Measurements from ENCODE around the gene CAPN15.

The CAPN15 gene

GRCh38 chr16:580141-580945, 52.8 kb downstream of the CAPN15 start:
- DNase-seq, result no peak

GRCh38 chr16:580946-581498, 53.5 kb downstream of the CAPN15 start:
- DNase-seq, result no peak

- no peak for DNase-seq
Measured at GRCh38 chr16:582218-582613, 54.7 kb downstream of the CAPN15 start.

GRCh38 chr16:582614-583331, 55.3 kb downstream of the CAPN15 start:
- DNase-seq, result no peak

- no peak for DNase-seq
Measured at GRCh38 chr16:583470-583814, 55.9 kb downstream of the CAPN15 start.

- no peak for DNase-seq
Measured at GRCh38 chr16:583815-584591, 56.5 kb downstream of the CAPN15 start.

- no peak for DNase-seq
Measured at GRCh38 chr16:585351-585750, 57.8 kb downstream of the CAPN15 start.

GRCh38 chr16:586047-586644, 58.6 kb downstream of the CAPN15 start:
- no peak for DNase-seq

GRCh38 chr16:586645-587590, 59.4 kb downstream of the CAPN15 start:
- DNase-seq, result no peak

GRCh38 chr16:588639-588888, 61.1 kb downstream of the CAPN15 start:
- peak in 3 of 4 experiments; percentile 47 to 53 (median 48) for DNase-seq

- peak; percentile 95 to 99 (median 97) for DNase-seq
Measured at GRCh38 chr16:588889-589657, 61.6 kb downstream of the CAPN15 start.

GRCh38 chr16:589658-590187, 62.2 kb downstream of the CAPN15 start, which contains the start of gene RAB40C:
TSS of gene RAB40C (plus strand) at chr16:590066. CDS start at chr16:590292, 226 bp downstream.
- peak; percentile 98 to 99 (median 98) for DNase-seq

- peak in 1 of 4 experiments; percentile 43 for DNase-seq
Measured at GRCh38 chr16:590188-590814, 62.8 kb downstream of the CAPN15 start.

- DNase-seq, result no peak
Measured at GRCh38 chr16:590815-591200, 63.3 kb downstream of the CAPN15 start.

- DNase-seq, result no peak
Measured at GRCh38 chr16:591231-591630, 63.7 kb downstream of the CAPN15 start.

- DNase-seq, result no peak
Measured at GRCh38 chr16:591892-592517, 64.5 kb downstream of the CAPN15 start.

- DNase-seq, result no peak
Measured at GRCh38 chr16:592518-593306, 65.2 kb downstream of the CAPN15 start.

GRCh38 chr16:593406-593805, 65.9 kb downstream of the CAPN15 start:
- DNase-seq, result no peak

- no peak for DNase-seq
Measured at GRCh38 chr16:593807-594206, 66.3 kb downstream of the CAPN15 start.

Data from activated CD4-positive, CD25-positive, alpha-beta regulatory T cell (primary cell).